Psoas muscle (tissue), 8 donors: ENCODE results near the gene HTR3E. TPM values are rescaled to one million over a fixed set of nuclear protein-coding genes. Genes with fewer than 3 reads are reported as not detected.

Source experiments
- ATAC-seq, 4 donors: fragments of 200-7000 bp; cut with Tn5 transposase; one replicate each; pipeline ENCODE4 v1.9.1; 2020; ENCODE audit warnings: moderate library complexity in 3 of 4, mild to moderate bottlenecking in 2 of 4
- DNase-seq, 2 donors: peaks; one replicate each; pipeline ENCODE4 v3.0.0-alpha.2; 2020
- H3K27ac ChIP-seq: fragments of 200-600 bp; one replicate; pipeline ENCODE4 v1.8.0; 2022
- H3K27me3 ChIP-seq, 3 donors: fragments of 200-600 bp in 1 of 3; one replicate each; pipeline versions ENCODE4 v1.6.1 to v1.8.0; 2013 to 2022; ENCODE audit warnings: low read length in 2 of 3, mild to moderate bottlenecking in 2 of 3, moderate library complexity in 1 of 3; ENCODE audit not compliant: insufficient read depth in 3 of 3
- H3K36me3 ChIP-seq, 2 donors: fragments of 200-600 bp in 1 of 2; one replicate each; pipeline versions ENCODE4 v1.6.1 to v1.8.0; 2013 to 2022; ENCODE audit warnings: low read depth in 1 of 2, mild to moderate bottlenecking in 1 of 2, moderate library complexity in 1 of 2; ENCODE audit not compliant: insufficient read depth in 1 of 2
- H3K4me1 ChIP-seq: fragments of 200-600 bp; one replicate; pipeline ENCODE4 v1.8.0; 2022
- H3K4me3 ChIP-seq: fragments of 200-600 bp; one replicate; pipeline ENCODE4 v1.8.0; 2022; ENCODE audit warnings: mild to moderate bottlenecking
- H3K9me3 ChIP-seq: fragments of 200-600 bp; one replicate; pipeline ENCODE4 v1.8.0; 2022
- WGBS, 3 donors: extraction: QIAGEN DNeasy Blood & Tissue Kit; methylation state at CpG; one replicate each; pipeline versions ENCODE4 v1.1.6 to v1.1.7; 2013; 5-methylcytosine and 5-hydroxymethylcytosine counted together
- intact Hi-C, 2 donors: fragments of 100-400 bp; cut with DNase I; formaldehyde crosslinking; loops; one replicate each; pipeline versions ENCODE4 v1.11.0 to v1.14.2; 2022
- polyA plus RNA-seq, 3 donors: library from polyadenylated mRNA; stranded (reverse); fragments of 200-250 nt; gene quantifications; one replicate each; pipeline ENCODE4 v1.2.3, GENCODE V29; 2013
- total RNA-seq, 4 donors: library from RNA; stranded (reverse); fragmentation: NEBNext Ultra II Directional in 2 of 4; extraction: Animal tissue kit (Norgen Biotek cat#: 25700) in 2 of 4; gene quantifications; one replicate each; pipeline versions ENCODE4 v1.2.1 to v1.2.4, GENCODE V29; 2021 to 2023
- TF ChIP-seq, protein P1 (sequence below): fragments of 200-600 bp; IDR thresholded peaks from one replicate; pipeline ENCODE4 v1.8.0; 2022; ENCODE audit warnings: antibody characterized with exemption
- donor health status: healthy with polysubstance abuse.
- donor health status: DM: no; HTN: no; CAD: no; lungs with moderate emphysema.
- donor health status: Bipolar disorder and iron deficiency.
- donor health status: healthy.
- donor health status: DM: yes; HTN: yes; CAD: no.
- donor health status: DM: no; HTN: no; CAD: no.
- donor health status: DM: no; HTN: no; CAD: no.
- donor health status: DM: yes; HTN: yes; CAD: no.

HTR3E gene
- total and polyA plus RNA-seq, 7 donors: 0.01 TPM; not detected in 6

DNA sequence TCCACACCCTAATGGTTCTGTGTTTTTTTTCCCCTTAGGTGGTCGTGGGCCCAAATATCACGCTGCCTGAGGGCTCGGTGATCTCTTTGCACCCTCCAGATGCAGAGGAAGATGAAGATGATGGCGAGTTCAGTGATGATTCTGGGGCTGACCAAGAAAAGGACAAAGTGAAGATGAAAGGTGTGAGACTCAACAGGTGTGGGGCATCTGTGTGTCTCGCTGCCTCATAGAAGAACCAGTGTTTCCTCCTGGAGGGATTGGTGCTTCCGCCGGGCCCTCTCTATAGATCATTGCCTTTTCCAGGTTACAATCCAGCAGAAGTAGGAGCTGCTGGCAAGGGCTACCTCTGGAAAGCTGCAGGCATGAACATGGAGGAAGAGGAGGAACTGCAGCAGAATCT, 45.3 kb downstream of the HTR3E start:
- no peak overlapping the region for H3K27ac ChIP-seq
- DNase-seq: no peak
- no peaks in the 10 kb centered on the region for H3K27me3 ChIP-seq
- H3K4me1 ChIP-seq: peaks cover 20% of the 10 kb centered on the region
- 90 to 95% (median 92%) methylated on average over 7 of the region's 7 CpGs for WGBS, 3 donors
- ATAC-seq: no peak
- TF ChIP-seq, protein P1, sequence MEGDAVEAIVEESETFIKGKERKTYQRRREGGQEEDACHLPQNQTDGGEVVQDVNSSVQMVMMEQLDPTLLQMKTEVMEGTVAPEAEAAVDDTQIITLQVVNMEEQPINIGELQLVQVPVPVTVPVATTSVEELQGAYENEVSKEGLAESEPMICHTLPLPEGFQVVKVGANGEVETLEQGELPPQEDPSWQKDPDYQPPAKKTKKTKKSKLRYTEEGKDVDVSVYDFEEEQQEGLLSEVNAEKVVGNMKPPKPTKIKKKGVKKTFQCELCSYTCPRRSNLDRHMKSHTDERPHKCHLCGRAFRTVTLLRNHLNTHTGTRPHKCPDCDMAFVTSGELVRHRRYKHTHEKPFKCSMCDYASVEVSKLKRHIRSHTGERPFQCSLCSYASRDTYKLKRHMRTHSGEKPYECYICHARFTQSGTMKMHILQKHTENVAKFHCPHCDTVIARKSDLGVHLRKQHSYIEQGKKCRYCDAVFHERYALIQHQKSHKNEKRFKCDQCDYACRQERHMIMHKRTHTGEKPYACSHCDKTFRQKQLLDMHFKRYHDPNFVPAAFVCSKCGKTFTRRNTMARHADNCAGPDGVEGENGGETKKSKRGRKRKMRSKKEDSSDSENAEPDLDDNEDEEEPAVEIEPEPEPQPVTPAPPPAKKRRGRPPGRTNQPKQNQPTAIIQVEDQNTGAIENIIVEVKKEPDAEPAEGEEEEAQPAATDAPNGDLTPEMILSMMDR: no peak
- intact Hi-C loops: loop anchor here (5.0 to 10.0 kb wide), 2 partner anchors 40 to 247 kb away; no protein-coding TSS in a partner anchor
- peaks cover 31 to 98% of the 10 kb centered on the region in 2 donors for H3K36me3 ChIP-seq
- H3K4me3 ChIP-seq: no peak overlapping the region
- H3K9me3 ChIP-seq: no peaks in the 10 kb centered on the region

DNA sequence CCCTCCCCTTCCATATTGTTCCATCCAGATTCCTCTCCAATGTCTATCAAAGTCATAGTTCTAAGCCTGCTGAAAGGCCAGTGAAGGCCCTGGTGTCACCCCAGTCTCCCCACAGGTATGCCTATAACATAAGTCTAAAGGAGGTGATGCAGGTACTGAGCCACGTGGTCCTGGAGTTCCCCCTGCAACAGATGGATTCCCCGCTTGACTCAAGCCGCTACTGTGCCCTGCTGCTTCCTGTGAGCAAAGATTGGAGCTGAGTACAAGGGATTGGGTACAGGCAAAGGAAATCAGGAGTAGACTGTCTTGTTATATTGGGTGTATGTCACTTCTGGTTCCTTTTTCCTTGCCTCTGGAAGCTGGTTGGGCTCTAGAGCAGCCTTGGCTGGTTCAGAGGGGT, 46.5 kb downstream of the HTR3E start:
- TF ChIP-seq, protein P1: no peak
- DNase-seq (no peak), ATAC-seq (no peak)
- H3K27ac ChIP-seq: no peak overlapping the region
- no peaks in the 10 kb centered on the region for H3K27me3 ChIP-seq
- H3K36me3 ChIP-seq: peaks cover 28 to 87% of the 10 kb centered on the region in 2 donors
- intact Hi-C loops: loop anchor here (5.0 to 10.0 kb wide), 2 partner anchors 39 to 249 kb away; no protein-coding TSS in a partner anchor
- 88 to 93% (median 91%) methylated on average over 3 of the region's 3 CpGs for WGBS, 3 donors
- H3K4me1 ChIP-seq: peaks cover 20% of the 10 kb centered on the region
- H3K4me3 ChIP-seq: no peak overlapping the region
- H3K9me3 ChIP-seq: no peaks in the 10 kb centered on the region

DNA sequence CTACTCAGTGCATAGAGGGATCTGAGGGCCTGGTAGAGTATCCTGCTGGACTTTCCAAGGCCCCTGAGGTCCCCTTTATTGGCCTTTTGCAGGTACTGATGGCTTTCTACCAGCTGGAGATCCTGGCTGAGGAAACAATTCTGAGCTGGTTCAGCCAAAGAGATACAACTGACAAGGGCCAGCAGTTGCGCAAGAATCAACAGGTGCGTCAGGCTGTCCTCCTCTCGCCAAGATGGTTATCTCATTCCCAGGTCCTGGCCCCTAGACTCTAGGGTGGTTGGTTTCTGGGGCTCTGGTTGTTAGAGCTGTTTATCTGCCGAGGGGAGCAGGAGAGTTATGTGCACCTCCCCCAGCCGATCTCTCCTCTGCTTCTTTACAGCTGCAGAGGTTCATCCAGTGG, 47.6 kb downstream of the HTR3E start:
- TF ChIP-seq, protein P1: no peak
- no peaks in the 10 kb centered on the region for H3K9me3 ChIP-seq
- DNase-seq (peak in 1 of 2 donors; percentile 63), ATAC-seq (peak; percentile 74 to 86 (median 82))
- H3K4me1 ChIP-seq: peaks cover 20% of the 10 kb centered on the region
- intact Hi-C loops: loop anchor here (5.0 to 10.0 kb wide), 2 partner anchors 38 to 250 kb away; no protein-coding TSS in a partner anchor
- 17 to 34% (median 31%) methylated on average over 5 of the region's 5 CpGs for WGBS, 3 donors
- H3K36me3 ChIP-seq: peaks cover 28 to 75% of the 10 kb centered on the region in 2 donors
- H3K27me3 ChIP-seq: no peaks in the 10 kb centered on the region
- no peak overlapping the region for H3K4me3 ChIP-seq
- H3K27ac ChIP-seq: peak overlapping the region; percentile 68

DNA sequence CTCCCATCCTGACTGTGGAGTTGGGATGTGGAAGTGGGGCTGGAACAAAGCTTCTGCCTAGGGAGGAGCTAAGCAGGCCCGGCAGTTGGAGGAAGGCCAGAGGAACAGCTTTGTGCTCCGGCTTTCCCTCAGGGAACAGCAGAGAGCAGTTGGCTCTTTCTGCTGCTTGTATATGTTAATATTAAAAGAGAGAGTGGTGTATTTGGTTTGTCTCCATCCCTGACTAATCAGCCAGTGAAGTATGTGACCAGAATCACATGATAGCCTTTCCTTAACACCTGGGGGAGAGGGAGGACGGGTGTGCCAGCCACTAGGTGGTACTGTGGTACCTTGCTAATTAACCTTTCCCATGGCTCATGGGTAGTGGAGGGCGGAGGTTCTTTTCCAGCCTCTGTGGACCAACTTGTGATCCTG, 48.3 kb downstream of the HTR3E start:
- intact Hi-C loops: loop anchor here in 1 of 2 donors (5.0 to 10.0 kb wide), 2 partner anchors 97 to 250 kb away; no protein-coding TSS in a partner anchor
- 18 to 25% (median 19%) methylated on average over 4 of the region's 4 CpGs for WGBS, 3 donors

More for the DNA sequence above, 48.3 kb downstream of the HTR3E start:
- H3K36me3 ChIP-seq: peaks cover 28 to 69% of the 10 kb centered on the region in 2 donors
- no peaks in the 10 kb centered on the region for H3K27me3 ChIP-seq
- H3K27ac ChIP-seq: peak overlapping the region; percentile 68
- TF ChIP-seq, protein P1: peak; percentile 57
- no peak overlapping the region for H3K4me3 ChIP-seq
- H3K4me1 ChIP-seq: peaks cover 20% of the 10 kb centered on the region
- H3K9me3 ChIP-seq: no peaks in the 10 kb centered on the region
- ATAC-seq: peak; percentile 80 to 91 (median 88)
- DNase-seq: peak in 1 of 2 donors; percentile 62
